HG03354 (cell line): ENCODE data around the gene RSU1.
A peak's percentile ranks its signal among the peaks of the same experiment; 100 is the strongest.

Experiments used
- ATAC-seq: cut with Tn5 transposase; IDR thresholded peaks from one replicate; pipeline ENCODE4 v1.9.1; 2021; ENCODE audit warnings: mild to moderate bottlenecking; ENCODE audit not compliant: unreplicated experiment, poor library complexity, severe bottlenecking

RSU1 gene

DNA sequence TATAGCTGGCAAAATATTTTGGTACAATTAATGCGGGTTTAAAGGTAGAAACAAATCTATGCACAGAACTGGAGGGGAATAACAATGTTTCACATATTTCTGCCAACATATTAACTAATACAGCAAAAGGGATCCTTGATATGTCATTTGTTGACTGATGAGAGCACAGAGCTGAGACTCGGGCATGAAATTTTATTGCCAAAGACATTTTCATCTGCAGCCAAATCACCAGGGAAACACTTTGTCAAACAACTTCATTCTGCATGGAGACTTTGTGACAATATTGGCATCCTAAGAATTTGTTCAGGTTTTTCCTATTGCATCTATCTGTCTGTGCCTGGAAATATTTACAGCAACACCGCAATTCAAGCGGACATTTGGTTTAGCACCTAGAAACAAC, 177.8 kb downstream of the RSU1 start:
- ATAC-seq, result no peak

DNA sequence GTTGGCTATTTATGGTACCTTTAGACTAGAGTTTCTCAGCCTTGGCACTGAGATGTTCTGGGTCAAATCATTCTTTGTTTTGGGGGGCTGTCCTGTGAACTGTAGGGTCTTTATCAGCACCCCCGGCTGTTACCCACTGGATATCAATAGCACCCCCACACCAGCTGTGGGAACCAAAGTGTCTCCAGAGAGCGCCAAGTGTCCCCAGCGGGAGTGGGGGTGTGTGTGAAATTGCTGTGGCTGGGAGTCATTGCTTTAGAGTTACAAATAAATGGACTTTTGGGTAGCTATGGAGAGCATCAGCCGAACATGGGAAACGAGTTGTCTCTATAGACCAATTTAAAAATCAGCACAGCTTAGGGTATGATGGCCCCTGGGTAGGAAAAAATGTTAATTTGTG, 184.2 kb downstream of the RSU1 start:
- no peak for ATAC-seq

DNA sequence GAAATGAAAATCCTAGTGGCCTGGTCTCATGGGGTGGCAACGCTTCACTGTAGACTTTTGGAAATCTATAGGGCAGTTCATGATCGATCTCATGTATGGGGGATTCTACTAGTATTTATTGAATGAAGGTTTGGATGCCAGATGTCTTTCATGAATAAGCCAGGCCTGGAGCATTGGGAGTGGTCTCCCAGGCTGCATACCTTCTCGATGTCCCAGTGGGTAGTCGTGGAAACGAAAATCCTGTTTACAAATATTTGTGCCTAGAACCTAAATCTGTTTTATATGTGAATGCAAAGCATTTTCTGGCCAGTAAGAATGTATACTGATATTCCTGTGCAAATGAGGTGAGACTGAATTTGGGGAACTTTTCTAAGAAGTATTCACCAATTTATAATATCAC, 190.5 kb downstream of the RSU1 start:
- no peak for ATAC-seq

DNA sequence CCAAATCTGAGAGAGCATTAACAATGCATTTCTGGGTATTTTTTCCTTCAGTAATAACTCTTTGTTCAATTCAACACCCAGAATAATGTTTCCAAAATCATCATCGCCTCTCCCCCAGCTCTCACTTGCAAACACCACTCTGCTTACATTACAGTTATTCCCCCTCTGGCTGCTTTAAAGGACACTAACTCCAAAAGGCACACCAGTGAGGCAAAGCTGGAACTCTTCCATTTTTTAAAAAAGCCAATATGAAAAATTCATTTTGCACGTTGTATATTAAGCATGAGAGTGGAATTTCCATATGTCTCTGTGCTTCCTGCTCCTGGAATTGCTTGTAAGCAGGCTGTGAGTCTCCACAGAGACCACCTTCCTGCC, 204.3 kb downstream of the RSU1 start:
- ATAC-seq, result no peak

DNA sequence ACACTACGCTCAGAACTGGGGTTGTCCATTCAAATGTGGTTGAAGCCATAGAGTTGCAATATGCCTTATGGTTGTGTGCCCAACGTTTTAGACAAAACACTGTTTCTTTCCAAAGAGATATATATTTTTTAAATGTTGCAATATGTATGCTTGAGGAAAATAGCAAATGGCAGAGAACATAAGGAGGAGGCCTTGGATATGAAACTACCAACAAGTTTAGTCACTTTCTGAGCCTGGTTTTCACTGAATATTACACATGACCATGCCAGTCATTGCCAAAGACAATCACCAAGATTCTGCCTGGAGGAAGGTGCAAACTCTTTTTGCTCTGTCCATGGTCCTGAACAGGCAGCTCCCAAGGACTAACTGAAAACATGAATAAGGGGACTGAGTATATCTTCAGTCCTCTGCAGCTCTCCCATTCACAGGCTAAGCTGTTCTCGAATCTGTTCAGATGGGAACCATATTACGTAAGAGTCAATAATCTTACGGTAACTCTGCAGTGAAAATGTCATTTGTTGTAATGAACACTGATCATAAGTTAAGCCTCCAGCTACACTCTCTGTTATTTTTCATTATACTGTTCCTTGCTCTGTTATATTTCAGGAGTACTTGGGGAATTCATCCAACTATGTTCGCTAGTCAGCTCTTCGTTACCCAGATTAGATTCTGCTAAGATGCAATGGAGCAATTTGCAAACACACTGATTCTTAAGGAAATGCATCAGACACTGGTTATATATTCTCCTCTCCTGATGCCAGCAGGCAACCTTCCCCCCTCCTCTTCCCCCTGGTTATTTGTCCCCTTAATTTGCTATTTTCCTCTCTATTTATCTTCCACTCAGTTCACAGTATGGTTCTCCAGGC, 204.9 kb downstream of the RSU1 start:
- no peak for ATAC-seq

DNA sequence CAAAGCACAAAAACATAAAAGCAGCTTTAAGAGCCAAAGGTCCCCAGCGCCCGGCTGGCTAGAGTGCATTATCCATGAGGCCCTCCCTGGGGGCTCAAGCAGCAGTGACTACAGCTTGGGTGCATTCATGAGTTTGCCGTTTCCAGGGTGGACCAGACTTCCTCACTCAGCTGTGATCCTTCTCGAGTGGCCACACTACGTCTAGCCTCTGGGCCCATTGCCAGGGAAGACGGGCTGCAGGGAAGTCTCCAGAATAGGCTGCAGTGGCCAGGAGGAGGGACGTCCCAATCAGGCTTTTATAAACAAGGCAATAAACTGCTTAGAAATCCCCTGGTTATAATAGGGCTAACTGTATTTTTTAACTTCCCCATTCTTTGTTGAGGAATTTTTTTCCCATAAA, 206.2 kb downstream of the RSU1 start:
- ATAC-seq, result no peak

DNA sequence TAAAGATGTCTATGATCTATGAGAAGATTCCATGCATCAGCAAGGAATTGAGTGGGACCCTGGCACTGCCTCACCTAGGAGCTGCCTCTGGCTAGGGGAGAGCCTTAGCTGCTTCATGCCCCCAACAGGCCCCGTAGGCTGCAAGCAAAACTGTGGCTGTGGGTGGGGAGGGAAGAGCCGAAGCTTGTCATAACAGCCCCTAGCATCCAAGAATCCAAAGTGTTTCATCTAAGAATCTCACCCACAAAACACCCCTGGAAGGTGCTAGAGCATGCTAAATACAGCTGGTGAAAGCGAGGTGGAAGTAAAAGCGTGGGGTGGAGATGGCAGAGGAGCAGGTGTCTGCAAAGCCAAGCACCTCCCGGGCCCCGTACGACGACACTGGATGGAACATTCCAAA, 208.0 kb downstream of the RSU1 start:
- no peak for ATAC-seq

DNA sequence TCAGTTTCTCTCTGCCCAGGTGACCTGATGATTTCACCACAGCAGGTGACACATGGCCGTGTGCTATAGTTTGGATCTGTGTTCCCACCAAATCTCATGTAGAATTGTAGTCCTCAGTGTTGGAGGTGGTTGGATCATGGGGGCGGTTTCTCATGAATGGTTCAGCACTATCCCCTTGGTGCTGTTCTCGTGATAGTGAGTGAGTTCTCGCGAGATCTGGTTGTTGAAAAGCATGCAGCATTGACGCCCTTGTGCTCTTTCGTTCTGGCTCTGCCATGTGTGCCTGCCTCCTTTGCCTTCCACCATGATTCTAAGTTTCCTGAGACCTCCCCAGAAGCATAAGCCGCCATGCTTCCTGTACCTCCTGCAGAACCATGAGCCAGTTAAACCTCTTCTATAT, 210.3 kb downstream of the RSU1 start:
- no peak for ATAC-seq

DNA sequence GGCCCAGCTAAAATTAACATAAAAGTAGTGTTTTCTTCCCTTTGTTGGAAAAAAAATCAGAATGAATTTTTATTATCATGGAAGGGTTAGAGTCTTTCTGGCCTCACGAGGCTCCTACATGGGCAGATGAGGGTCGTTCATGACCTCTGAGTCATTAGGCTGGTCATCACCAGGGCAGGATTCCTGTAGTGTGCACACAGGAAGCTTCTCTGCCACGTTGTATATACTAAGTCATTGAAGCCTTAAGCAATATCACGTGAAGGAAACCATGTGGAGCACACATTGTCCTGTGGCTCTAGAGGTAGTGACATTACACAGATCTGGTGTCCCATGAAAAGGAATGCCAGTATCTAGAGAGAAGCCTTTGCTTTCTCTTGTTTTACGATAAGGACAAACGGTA, 210.8 kb downstream of the RSU1 start:
- ATAC-seq, result no peak

DNA sequence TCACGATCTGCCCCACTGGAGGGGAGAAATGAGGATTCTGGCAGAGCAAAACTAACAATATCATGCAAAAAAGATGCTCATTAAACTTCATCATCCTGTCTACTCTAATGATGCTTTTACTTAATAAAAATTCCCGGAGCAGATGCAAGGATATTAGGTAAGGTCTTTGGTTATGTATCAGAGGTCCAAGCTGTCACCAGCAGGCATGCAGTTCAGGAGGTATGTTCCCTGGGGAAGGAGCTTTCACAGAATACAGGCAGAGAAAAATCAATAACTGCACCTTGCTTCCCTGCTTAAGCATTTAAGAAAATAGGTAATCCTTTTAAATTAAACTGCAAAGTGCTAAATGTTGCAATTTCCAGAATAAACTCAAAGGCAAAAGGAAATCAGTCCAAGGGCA, 213.9 kb downstream of the RSU1 start:
- no peak for ATAC-seq

DNA sequence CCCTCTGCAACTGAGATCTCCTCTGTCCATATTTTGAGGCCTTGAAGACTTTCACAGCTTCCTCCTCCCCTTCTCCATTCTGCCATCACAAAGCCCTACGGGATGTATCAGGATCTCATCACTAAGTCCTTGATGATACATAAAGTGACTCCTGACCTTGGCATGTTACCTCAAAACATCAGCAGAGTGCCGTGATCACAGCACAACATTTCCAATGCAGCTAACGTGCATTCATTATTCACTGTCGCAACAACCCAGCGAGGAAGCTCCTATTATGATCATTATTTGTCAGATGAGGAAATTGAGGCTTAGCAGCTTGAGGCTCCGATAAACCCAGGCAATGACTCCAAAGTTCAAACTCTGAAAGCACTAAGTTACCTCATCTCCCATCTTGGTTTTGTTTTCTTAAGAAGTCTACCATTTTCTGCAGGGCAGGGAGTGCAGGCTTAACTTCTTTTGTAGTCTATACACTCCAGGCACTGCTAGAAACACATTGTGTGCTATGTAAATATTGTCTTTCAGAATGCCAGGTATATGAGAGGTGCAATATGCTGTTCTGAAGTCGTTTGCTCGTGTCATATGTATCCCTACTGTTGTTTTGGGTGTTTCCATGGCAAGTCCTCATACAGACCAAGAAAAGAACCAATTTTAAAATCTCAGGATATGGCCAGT, 215.0 kb downstream of the RSU1 start:
- ATAC-seq, result no peak

DNA sequence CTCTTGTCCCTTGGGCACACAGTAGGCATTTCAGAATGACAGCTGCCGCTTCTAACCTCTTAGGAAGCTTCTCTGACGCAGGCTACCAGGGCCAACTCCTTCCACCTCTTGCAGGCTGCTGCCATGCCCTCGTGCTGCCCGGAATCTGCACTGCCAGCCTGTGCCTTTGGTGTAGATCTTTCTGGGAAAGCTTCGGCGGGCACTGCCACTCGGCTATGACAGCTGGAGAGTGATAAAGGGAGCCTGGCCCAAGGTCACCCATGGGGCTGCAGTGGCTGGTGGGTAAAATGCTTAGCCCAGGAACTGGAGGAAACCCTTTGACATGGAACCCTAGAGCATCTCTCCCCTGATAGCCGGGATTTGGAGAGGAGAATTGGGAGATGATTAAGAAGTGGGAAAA, 217.6 kb downstream of the RSU1 start:
- ATAC-seq, result no peak

DNA sequence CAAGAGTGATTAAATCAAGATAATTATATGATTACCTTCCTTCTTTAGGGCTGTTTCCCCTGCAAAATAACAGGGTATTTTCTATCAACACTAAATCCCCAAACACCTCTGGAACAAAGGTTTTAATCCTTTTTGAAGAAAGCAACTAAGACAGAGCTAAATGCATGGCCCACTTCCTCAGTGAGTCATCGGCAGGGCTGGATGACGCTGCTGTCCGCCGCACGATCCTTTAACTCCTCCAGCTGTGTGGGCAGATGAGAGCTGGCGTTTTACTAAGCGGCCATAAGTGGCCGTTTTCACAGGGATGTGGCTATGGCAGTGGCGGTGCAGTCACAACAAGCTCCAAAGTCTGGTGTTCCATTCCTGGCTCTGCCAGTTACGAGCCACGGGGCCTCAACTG, 219.6 kb downstream of the RSU1 start:
- ATAC-seq, result no peak

DNA sequence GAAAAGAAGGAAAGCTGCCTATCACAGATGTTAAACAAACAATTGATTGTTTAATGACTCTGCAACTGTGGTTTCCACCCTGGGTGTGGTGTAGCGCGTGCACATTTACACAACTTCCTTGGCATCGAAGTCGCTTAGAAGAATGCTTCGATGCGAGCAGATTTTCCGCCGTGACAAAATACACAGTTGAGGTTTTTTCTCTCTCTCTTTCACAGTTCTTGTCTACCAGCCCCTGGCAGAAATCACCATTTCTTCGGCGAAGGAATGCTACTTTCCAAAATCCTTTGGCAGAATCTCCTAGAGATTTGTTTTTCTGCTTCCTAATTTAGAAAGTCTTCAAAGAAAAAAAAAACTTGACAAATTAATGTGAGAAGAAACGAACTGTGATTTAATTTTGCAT, 224.8 kb downstream of the RSU1 start:
- ATAC-seq, result no peak

DNA sequence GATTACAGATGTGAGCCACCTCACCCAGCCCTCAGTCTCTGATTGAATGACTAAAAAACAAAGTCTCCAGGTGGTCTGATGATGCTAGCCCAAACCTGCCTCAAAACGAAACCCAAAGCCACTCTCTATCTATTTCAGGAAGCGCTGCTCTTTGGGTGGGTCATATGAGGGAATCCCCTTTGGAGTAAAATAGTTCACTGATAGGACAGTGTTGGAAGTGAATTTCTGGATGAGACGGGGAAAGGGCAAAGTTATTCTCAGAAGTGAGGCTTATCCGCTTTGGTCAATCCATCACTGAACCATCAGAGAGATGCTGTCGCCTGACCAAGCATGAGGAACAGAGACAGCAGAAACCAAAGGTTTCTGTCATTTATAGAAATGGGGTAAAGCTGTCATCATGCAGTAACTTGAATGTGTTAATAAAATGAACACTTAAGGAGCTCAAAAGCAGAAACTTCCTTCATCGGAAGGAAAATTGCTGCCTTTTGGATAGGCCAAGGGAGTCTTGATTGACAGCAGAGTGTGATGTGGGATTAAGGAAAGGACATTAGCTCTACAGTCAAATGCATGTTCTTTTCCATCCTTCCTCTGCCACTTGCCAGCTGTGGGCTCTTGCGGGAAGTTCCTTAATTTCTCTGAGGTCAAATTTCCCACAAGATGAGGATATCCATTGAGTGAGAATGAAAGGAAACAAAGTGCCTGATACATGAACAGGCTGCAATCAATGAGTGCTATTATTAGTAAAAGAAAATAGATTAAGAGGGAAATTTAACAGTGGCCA, 230.7 kb downstream of the RSU1 start:
- ATAC-seq, result peak; percentile 92

DNA sequence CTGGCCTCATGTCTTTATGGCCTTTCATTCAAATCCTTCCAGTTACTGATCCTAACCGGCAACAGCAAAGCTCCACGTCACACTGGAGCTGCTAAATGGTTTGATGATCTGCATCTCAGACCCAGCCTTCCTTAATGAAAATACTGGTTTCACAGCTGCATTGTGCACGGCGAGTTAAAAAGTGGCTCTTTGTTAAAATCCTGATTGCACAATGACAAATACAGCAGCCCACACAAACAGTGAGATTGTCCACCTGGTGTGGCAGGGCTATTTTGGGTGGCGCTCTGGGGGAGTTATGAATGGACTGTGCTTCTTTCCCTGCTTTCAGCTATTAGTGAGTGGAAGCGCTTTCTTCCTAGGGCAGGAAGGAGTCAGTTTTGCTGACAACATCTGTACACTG, 232.1 kb downstream of the RSU1 start:
- ATAC-seq, result peak; percentile 43

DNA sequence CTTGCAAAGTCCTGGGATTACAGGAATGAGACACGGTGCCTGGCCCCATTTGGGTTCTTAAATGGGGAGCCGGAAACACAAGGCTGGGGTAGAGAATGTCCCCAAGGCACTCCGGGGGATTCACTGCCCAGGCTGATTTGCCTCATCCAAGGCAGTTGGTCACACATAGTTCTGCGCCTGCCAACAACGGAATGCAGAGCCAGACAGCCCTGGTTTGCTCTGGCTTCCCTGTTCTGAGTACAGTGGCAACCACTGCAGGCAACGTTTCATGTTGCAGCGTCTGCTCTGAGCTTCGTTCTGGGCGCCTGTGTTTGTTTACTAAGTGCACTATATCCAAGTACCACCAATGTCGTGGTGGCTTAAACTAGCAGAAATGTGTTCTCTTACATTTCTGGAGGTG, 233.8 kb downstream of the RSU1 start:
- ATAC-seq, result no peak

DNA sequence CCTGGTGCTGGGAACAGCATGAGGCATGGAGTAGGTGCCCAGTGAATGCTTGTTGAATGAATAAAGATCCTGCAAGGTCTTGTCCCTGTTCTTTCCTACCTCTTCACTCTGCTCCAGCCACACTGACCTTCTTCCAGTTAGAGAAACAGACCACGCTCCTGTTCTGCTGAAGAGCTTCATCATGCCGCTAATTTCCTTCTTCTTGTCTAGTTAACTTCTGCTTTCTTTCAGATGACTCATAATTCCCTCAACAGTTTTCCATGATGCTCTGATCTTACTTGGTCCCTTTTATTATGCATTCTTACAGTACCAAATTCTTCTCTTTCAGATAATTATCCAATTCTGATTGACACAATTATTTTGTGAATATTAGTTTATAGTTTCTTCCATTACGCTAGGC, 236.0 kb downstream of the RSU1 start:
- no peak for ATAC-seq

DNA sequence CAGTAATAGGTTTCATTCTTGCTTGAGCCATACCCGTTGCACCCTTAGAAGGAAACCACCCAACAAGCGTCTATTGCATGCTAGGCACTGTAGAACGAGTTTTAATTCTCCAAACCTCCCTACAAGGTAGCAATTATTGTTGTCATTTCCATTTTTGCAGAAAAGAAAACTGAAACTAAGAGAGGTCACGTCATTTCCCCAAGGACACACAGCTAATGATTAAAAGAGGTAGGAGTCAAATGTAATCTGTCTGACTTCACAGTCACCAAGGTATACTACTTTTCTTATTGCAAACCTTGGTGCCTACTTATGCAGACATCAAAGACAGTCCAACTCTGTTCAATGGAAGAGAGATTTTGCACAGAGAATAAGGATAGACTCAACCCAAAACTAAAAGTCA, 246.5 kb downstream of the RSU1 start:
- peak; percentile 97 for ATAC-seq

DNA sequence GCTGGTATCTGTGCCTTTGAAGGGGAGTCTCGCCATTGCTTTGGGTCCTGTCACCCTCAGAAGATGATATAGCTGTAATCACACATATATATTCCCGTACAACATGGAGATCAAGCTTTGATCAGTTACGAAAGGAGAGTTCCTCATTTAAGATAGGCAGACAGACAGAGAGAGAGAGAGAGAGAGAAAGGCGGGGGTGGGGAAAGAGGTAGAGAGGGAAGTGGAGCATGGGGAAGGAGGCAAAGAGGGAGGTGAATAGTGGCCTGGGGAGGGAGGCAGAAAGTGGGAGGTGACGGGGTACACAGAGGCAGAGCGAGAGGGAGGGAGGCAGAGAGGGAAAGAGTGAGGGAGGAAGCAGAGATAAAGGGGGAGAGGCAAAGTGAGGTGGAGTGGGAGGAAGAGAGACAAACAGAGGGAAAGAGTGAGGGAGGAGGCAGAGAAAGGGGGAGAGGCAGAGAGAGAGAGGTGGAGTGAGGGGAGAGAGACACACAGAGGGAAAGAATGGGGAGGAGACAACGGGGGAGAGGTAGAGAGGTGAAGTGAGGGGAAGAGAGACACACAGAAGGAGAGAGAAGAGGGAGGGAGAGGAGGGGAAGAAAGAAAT, 250.9 kb downstream of the RSU1 start:
- no peak for ATAC-seq
